Bladder microvascular endothelial cell (primary cell): ENCODE results near the gene TREH. TPM values are rescaled to one million over a fixed set of nuclear protein-coding genes. Genes with fewer than 3 reads are reported as not detected.

Experiments used
- total RNA-seq: library from RNA; depleted of rRNA; stranded (reverse); fragments of >200 nt; gene quantifications from 2 replicates; pipeline ENCODE4 v1.2.3, GENCODE V29; 2014

The TREH gene, protein sequence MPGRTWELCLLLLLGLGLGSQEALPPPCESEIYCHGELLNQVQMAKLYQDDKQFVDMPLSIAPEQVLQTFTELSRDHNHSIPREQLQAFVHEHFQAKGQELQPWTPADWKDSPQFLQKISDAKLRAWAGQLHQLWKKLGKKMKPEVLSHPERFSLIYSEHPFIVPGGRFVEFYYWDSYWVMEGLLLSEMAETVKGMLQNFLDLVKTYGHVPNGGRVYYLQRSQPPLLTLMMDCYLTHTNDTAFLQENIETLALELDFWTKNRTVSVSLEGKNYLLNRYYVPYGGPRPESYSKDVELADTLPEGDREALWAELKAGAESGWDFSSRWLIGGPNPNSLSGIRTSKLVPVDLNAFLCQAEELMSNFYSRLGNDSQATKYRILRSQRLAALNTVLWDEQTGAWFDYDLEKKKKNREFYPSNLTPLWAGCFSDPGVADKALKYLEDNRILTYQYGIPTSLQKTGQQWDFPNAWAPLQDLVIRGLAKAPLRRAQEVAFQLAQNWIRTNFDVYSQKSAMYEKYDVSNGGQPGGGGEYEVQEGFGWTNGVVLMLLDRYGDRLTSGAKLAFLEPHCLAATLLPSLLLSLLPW
- total RNA-seq, result not detected in 2 replicates

DNA sequence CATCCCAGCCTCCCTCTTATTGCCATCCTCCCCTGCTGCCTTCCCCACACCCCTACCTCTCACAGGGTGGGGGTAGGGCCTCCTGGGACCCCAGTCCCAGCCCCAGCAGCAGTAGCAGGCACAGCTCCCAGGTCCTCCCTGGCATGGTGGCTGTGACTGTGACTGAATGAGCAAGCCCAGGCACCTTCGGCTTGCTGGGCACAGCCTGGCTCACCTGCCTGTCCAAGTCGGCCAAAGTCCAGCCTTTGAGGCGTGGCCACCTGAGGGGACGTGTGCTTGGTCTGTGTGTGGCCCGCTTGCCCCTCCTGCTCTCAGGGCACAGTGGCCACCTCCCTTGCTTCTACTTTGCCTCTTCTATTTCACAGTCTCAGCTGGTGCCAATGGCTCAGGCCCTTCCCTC lies at the start of gene TREH:
Gene TREH (minus strand): TSS at position 168 of the 400 bp plus-strand sequence. CDS start 23 bp downstream, at position 145.

DNA sequence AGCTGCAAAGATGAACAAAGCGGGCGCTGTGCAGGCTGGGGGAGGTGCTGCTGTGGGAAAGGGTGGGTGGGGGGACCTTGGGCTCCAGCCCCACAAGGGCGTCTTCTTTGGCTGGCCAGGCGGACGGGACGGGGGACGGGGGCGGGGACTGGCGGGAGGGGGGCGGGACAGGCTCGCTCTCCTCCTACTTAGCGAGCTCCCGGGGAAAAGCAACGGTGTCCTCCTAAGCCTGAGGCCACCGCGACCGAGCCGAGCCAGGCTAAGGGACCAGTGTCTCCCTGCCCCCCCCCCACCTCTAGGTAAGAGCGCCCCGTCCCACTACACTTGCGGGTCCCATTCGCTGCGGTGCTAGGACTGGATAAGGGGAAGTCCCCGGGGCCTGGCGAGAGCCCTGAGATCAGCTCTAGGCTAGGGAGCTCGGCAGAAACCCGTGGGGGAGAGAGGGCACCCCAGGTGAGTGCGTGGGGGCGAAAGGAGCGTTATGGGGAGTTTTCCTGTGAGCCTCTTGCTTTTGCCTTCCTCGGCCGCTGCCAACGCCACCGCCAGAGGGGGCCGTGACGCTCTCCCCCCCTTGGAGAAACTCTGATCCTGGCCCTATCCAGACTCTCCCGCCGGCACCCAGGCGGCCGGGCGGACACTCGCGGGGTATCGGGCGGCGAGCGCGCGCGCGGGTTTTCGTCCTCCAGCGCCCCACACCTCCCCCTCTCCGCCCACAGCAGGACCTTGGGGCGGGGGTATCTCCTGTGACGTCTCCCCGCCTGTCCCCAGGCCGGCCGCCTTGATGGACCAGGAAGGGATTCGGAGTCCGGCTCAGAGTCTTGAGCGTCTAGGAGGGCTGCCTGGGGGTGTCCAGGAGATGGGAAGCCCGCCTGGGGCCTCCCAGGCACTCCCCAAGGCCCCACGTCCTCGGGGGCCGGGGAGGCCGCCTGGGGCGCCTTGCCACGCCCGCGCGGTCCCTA lies 71.8 kb downstream of the TREH start, which contains the start of gene PHLDB1:
Gene PHLDB1 (plus strand): TSS at position 215 of the 959 bp plus-strand sequence. CDS start 6,222 bp downstream, outside the sequence.

Other genes with a start within 250 kb of the TREH start
- 19.1 and 53.6 TPM in 2 replicates for gene KMT2A, start 243.2 kb downstream of the TREH start, total RNA-seq
- gene TTC36, start 152.2 kb downstream of the TREH start, total RNA-seq, result 0.49 and 1.3 TPM in 2 replicates
- 4.5 and 28.1 TPM in 2 replicates for gene TMEM25, start 148.5 kb downstream of the TREH start, total RNA-seq
- gene IFT46, start 113.7 kb downstream of the TREH start, total RNA-seq, result 18.0 and 18.8 TPM in 2 replicates
- 71.7 and 132 TPM in 2 replicates for gene ARCN1, start 107.2 kb downstream of the TREH start, total RNA-seq
- 49.9 and 62.4 TPM in 2 replicates for gene PHLDB1, start 72.0 kb downstream of the TREH start, total RNA-seq
- 76.4 and 159 TPM in 2 replicates for gene DDX6, start 111.5 kb upstream of the TREH start, total RNA-seq
- gene CXCR5, start 204.2 kb upstream of the TREH start, total RNA-seq, result not detected in 2 replicates
- 7.3 and 24.8 TPM in 2 replicates for gene BCL9L, start 246.3 kb upstream of the TREH start, total RNA-seq